A673 (cell line): ENCODE data around the gene STX1B.

Experiments used
- CTCF ChIP-seq: fragments of 300-800, 200-600 bp; sonication (generic); conservative IDR thresholded peaks from 2 replicates; pipeline ENCODE4 v1.5.1; 2017; ENCODE audit warnings: low read depth, mild to moderate bottlenecking, antibody characterized with exemption, low read length, moderate library complexity, mixed read lengths
- EZH2 ChIP-seq: fragments of 200-600 bp; sonication (generic); IDR thresholded peaks from 2 replicates; pipeline ENCODE4 v1.6.1; 2017; ENCODE audit warnings: borderline replicate concordance, low read depth, mild to moderate bottlenecking, mixed read lengths, antibody characterized with exemption, low read length; ENCODE audit not compliant: poor library complexity, severe bottlenecking

- TF ChIP-seq CTCF (no peak), EZH2 (no peak)
Observed at GRCh38 chr16:31007684-31008083, 2.8 kb downstream of the STX1B start.
